A673 (cell line): ENCODE measurements around the gene RAB33B.

ENCODE experiments used
- CTCF ChIP-seq: fragments of 300-800, 200-600 bp; sonication (generic); conservative IDR thresholded peaks from 2 replicates; pipeline ENCODE4 v1.5.1; 2017; ENCODE audit warnings: low read depth, mild to moderate bottlenecking, antibody characterized with exemption, low read length, moderate library complexity, mixed read lengths
- EZH2 ChIP-seq: fragments of 200-600 bp; sonication (generic); IDR thresholded peaks from 2 replicates; pipeline ENCODE4 v1.6.1; 2017; ENCODE audit warnings: borderline replicate concordance, low read depth, mild to moderate bottlenecking, mixed read lengths, antibody characterized with exemption, low read length; ENCODE audit not compliant: poor library complexity, severe bottlenecking

GRCh38 chr4:139481465-139481864 is 27.5 kb downstream of the RAB33B start:
- TF ChIP-seq EZH2 (no peak), CTCF (no peak)
